Measurements from ENCODE around the gene GRK5.

DNA sequence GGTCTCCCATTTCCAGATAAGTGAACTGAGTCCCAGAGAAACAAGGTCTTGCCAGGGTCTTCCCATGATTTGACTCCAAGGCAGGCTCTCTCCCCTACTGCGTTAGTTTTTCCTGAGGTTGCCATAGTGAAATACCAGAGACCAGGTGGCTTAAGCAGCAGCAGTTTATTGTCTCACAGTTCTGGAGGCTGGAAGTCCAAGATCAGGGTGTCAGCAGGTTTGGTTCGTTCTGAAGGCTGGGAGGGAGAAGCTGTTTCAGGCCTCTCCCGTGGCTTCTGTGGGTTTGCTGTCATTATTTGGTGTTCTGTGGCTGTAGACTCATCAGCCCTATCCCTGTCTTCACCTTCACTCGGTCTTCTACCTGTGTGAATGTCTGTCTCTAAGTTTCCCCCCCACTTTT lies 129.9 kb downstream of the GRK5 start:
- TF ChIP-seq, protein P1, sequence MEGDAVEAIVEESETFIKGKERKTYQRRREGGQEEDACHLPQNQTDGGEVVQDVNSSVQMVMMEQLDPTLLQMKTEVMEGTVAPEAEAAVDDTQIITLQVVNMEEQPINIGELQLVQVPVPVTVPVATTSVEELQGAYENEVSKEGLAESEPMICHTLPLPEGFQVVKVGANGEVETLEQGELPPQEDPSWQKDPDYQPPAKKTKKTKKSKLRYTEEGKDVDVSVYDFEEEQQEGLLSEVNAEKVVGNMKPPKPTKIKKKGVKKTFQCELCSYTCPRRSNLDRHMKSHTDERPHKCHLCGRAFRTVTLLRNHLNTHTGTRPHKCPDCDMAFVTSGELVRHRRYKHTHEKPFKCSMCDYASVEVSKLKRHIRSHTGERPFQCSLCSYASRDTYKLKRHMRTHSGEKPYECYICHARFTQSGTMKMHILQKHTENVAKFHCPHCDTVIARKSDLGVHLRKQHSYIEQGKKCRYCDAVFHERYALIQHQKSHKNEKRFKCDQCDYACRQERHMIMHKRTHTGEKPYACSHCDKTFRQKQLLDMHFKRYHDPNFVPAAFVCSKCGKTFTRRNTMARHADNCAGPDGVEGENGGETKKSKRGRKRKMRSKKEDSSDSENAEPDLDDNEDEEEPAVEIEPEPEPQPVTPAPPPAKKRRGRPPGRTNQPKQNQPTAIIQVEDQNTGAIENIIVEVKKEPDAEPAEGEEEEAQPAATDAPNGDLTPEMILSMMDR (IDR thresholded peaks at IDR 0.05), result no peak
- TF ChIP-seq POLR2A (IDR thresholded peaks at IDR 0.05), result no peak

Measured in right lobe of liver (tissue), 4 donors.